HG03159 (cell line): Measurements from ENCODE around the gene RAMP3.
"Not testable (repeated sequence)": the region's sequence is repeated elsewhere in the genome, so short reads cannot be mapped to it uniquely, and the experiment has no call there.

Experiments used
- ATAC-seq: cut with Tn5 transposase; IDR thresholded peaks from one replicate; pipeline ENCODE4 v1.9.1; 2021; ENCODE audit warnings: mild to moderate bottlenecking, moderate library complexity; ENCODE audit not compliant: unreplicated experiment

The RAMP3 gene

GRCh38 chr7:45156516-45157272 lies 897 bp upstream of the RAMP3 start:
- ATAC-seq = no peak

GRCh38 chr7:45157286-45157652 lies 322 bp upstream of the RAMP3 start:
- no peak for ATAC-seq

- no peak for ATAC-seq
Observed at GRCh38 chr7:45158471-45158870, 880 bp downstream of the RAMP3 start.

- no peak for ATAC-seq
Observed at GRCh38 chr7:45159296-45159695, 1.7 kb downstream of the RAMP3 start.

GRCh38 chr7:45160417-45160881 lies 2.9 kb downstream of the RAMP3 start:
- ATAC-seq = no peak

GRCh38 chr7:45161138-45161537 lies 3.5 kb downstream of the RAMP3 start:
- ATAC-seq = no peak

GRCh38 chr7:45161842-45162241 lies 4.3 kb downstream of the RAMP3 start:
- ATAC-seq = no peak

- no peak for ATAC-seq
Observed at GRCh38 chr7:45162311-45162845, 4.8 kb downstream of the RAMP3 start.

GRCh38 chr7:45162943-45163691 lies 5.5 kb downstream of the RAMP3 start:
- ATAC-seq = no peak

GRCh38 chr7:45163692-45164052 lies 6.1 kb downstream of the RAMP3 start:
- ATAC-seq = no peak

GRCh38 chr7:45164271-45164670 lies 6.7 kb downstream of the RAMP3 start:
- ATAC-seq = not testable (repeated sequence)

GRCh38 chr7:45165857-45166256 lies 8.3 kb downstream of the RAMP3 start:
- ATAC-seq = no peak

GRCh38 chr7:45171946-45172345 lies 14.4 kb downstream of the RAMP3 start:
- ATAC-seq = no peak

GRCh38 chr7:45173596-45174327 lies 16.2 kb downstream of the RAMP3 start:
- no peak for ATAC-seq

- ATAC-seq = no peak
Observed at GRCh38 chr7:45174328-45174610, 16.7 kb downstream of the RAMP3 start.

GRCh38 chr7:45174966-45175765 lies 17.6 kb downstream of the RAMP3 start:
- no peak for ATAC-seq

GRCh38 chr7:45176091-45176490 lies 18.5 kb downstream of the RAMP3 start:
- ATAC-seq = no peak

GRCh38 chr7:45176886-45177731 lies 19.5 kb downstream of the RAMP3 start:
- no peak for ATAC-seq

- ATAC-seq = no peak
Observed at GRCh38 chr7:45177801-45178200, 20.2 kb downstream of the RAMP3 start.
